NB4 (cell line): ENCODE measurements around the gene IFI27L1.

Source experiments
- MYC ChIP-seq: IDR thresholded peaks from 2 replicates; pipeline ENCODE4 v1.6.1; 2011; ENCODE audit warnings: low read depth, low read length
- POLR2A ChIP-seq: IDR thresholded peaks from 2 replicates; pipeline ENCODE4 v1.6.1; 2011; ENCODE audit warnings: mild to moderate bottlenecking; ENCODE audit not compliant: insufficient read length; ENCODE audit errors: extremely low read depth
- TF ChIP-seq, protein P1 (sequence below): IDR thresholded peaks from one replicate; pipeline ENCODE4 v1.5.1; 2012; ENCODE audit warnings: low read depth, low read length
- TF ChIP-seq, protein P2 (sequence below): IDR thresholded peaks from 2 replicates; pipeline ENCODE4 v1.6.1; 2011; ENCODE audit warnings: low read depth, low read length

DNA sequence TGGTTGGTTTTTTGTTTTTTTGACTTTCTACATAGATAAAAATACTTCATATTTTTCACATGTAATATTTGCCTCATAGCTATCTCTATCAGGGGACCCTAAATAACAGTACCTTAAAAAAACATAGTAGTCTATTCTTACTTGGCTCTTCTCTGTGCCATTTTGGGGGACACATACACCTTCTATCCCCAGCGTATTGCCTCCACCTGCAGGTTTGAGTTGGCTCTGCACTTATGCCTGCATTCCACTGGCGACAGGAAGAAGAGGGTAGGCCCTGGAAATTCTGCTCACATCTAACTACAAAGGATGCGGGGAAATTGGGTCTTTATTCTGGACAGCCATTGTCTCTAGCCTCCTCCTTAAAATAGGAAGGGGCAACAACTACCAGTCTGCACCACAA is 62.1 kb downstream of the IFI27L1 start:
- TF ChIP-seq, protein P1, sequence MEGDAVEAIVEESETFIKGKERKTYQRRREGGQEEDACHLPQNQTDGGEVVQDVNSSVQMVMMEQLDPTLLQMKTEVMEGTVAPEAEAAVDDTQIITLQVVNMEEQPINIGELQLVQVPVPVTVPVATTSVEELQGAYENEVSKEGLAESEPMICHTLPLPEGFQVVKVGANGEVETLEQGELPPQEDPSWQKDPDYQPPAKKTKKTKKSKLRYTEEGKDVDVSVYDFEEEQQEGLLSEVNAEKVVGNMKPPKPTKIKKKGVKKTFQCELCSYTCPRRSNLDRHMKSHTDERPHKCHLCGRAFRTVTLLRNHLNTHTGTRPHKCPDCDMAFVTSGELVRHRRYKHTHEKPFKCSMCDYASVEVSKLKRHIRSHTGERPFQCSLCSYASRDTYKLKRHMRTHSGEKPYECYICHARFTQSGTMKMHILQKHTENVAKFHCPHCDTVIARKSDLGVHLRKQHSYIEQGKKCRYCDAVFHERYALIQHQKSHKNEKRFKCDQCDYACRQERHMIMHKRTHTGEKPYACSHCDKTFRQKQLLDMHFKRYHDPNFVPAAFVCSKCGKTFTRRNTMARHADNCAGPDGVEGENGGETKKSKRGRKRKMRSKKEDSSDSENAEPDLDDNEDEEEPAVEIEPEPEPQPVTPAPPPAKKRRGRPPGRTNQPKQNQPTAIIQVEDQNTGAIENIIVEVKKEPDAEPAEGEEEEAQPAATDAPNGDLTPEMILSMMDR: peak; percentile 24
- TF ChIP-seq POLR2A: no peak
- TF ChIP-seq, protein P2, sequence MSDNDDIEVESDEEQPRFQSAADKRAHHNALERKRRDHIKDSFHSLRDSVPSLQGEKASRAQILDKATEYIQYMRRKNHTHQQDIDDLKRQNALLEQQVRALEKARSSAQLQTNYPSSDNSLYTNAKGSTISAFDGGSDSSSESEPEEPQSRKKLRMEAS: no peak
- no peak for TF ChIP-seq MYC
